ENCODE results near the gene ACKR2.

DNA sequence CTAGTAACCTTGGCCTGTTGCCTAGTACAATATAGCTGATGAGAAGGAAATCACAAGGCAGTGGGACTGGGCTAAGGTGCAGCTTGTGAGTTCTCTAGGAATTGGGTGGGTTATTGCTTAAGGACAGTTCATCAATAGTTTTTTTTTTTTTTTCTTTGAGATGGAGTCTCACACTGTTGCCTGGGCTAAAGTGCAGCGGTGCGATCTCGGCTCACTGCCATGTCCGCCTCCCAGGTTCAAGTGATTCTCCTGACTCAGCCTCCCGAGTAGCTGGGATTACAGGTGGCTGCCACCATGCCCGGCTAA is 11.5 kb downstream of the ACKR2 start:
- TF ChIP-seq POLR2AphosphoS5 (IDR thresholded peaks at IDR 0.05) (no peak), CTCF (IDR thresholded peaks at IDR 0.05) (no peak), POLR2A (IDR thresholded peaks at IDR 0.05) (no peak)

Data from prostate gland (tissue), 2 donors.